Thoracic aorta (tissue), 2 donors: ENCODE data around the gene PDE9A. TPM values are rescaled to one million over a fixed set of nuclear protein-coding genes. Genes with fewer than 3 reads are reported as not detected.
"Not testable (repeated sequence)": the region's sequence is repeated elsewhere in the genome, so short reads cannot be mapped to it uniquely, and the experiment has no call there.

ENCODE experiments used
- ATAC-seq: fragments of 150-250 bp; one replicate; pipeline ENCODE4 v1.8.0; 2017; ENCODE audit warnings: low read depth; ENCODE audit not compliant: insufficient number of reproducible peaks, low FRiP score
- DNase-seq: peaks from one replicate; pipeline ENCODE4 v3.0.0-alpha.2; 2020; ENCODE audit warnings: low spot score
- H3K27ac ChIP-seq, 2 donors: fragments of 200-600 bp; sonication (generic); 1 replicate in 1 of 2; 2 replicates in 1 of 2; pipeline ENCODE4 v1.5.1; 2016; ENCODE audit warnings: mild to moderate bottlenecking in 2 of 2, moderate library complexity in 2 of 2
- H3K27me3 ChIP-seq: fragments of 200-600 bp; sonication (generic); replicated peaks from 2 replicates; pipeline ENCODE4 v1.6.0; 2016; ENCODE audit warnings: mild to moderate bottlenecking; ENCODE audit not compliant: insufficient read depth
- H3K36me3 ChIP-seq: fragments of 200-600 bp; sonication (generic); one replicate; pipeline ENCODE4 v1.5.1; 2016
- H3K4me1 ChIP-seq, 2 donors: fragments of 200-600 bp; sonication (generic); 1 replicate in 1 of 2; 2 replicates in 1 of 2; pipeline versions ENCODE4 v1.5.1 to v1.6.0; 2016; ENCODE audit warnings: low read depth in 2 of 2, mild to moderate bottlenecking in 1 of 2; ENCODE audit not compliant: control insufficient read depth in 1 of 2
- H3K4me3 ChIP-seq: fragments of 200-600 bp; sonication (generic); 2 replicates; pipeline ENCODE4 v1.5.1; 2016; ENCODE audit warnings: mild to moderate bottlenecking
- H3K9me3 ChIP-seq: fragments of 200-600 bp; sonication (generic); 2 replicates; pipeline ENCODE4 v1.5.1; 2016
- total RNA-seq, 2 donors: library from RNA; depleted of rRNA; stranded (reverse); fragments of >200 nt; gene quantifications; one replicate each; pipeline versions ENCODE4 v1.1.0 to v1.2.3, GENCODE V29; 2016
- TF ChIP-seq, protein P1 (sequence below): fragments of 200-600 bp; sonication (generic); IDR thresholded peaks from one replicate; pipeline ENCODE4 v1.5.1; 2019; ENCODE audit warnings: antibody characterized with exemption

Gene PDE9A
- total RNA-seq, 2 donors from 2014 or later, result 4.2 to 4.7 TPM

DNA sequence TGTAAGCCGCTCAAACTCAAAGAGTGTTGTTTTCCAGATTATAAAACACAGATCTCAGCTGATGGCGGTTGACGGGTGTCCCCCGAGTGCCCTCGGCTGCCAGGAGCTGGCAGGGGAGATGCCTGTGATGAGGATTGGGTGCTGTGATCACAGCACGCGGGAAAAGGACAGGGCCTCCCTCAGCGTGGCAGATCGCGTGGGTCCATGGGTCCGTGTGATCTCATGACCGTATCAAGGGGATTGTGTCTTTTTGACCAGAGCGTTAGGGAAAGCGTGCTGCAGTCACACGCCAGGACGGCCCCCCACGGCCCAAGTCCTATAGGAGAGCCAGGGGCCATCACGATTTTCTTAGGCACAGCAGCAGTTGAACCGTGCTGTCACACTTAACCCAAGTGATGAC, 51.9 kb downstream of the PDE9A start:
- no peak for ATAC-seq
- Histone ChIP-seq H3K4me3 (no peak overlapping the region), H3K9me3 (no peaks in the 10 kb centered on the region), H3K36me3 (no peaks in the 10 kb centered on the region), H3K27me3 (no peaks in the 10 kb centered on the region), H3K27ac (no peak overlapping the region), H3K4me1 (no peaks in the 10 kb centered on the region)
- DNase-seq, result no peak
- TF ChIP-seq, protein P1, sequence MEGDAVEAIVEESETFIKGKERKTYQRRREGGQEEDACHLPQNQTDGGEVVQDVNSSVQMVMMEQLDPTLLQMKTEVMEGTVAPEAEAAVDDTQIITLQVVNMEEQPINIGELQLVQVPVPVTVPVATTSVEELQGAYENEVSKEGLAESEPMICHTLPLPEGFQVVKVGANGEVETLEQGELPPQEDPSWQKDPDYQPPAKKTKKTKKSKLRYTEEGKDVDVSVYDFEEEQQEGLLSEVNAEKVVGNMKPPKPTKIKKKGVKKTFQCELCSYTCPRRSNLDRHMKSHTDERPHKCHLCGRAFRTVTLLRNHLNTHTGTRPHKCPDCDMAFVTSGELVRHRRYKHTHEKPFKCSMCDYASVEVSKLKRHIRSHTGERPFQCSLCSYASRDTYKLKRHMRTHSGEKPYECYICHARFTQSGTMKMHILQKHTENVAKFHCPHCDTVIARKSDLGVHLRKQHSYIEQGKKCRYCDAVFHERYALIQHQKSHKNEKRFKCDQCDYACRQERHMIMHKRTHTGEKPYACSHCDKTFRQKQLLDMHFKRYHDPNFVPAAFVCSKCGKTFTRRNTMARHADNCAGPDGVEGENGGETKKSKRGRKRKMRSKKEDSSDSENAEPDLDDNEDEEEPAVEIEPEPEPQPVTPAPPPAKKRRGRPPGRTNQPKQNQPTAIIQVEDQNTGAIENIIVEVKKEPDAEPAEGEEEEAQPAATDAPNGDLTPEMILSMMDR, result no peak

DNA sequence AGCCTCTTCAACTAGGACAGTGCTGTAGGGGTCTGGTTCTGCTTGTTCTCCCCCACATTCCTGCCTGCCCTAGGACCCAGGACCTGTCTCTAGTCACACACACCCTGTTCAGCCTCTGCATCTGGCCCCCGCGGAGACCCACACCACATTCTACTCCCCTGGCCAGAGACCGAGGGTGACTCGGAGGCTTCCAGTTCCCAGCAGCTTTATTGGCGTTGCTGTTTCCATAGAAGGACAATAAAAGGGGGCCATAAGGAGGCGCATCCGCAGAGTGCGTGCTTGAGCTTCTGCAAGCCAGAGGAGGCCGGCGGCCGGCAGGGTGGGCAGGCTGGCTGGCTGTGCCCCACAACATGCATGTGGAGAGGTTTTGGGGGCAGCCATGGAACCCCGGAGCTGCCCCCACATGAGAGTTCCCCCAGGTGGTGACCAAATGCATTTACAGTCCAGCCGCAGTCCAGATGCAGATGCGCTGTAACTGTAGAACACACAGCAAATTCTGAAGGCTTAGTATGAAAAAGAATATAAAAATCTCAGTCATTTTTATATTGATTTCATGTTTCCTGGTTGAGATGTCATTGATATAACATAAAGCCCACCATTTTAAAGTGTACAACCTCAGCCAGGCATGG, 52.4 kb downstream of the PDE9A start:
- no peaks in the 10 kb centered on the region for H3K9me3 ChIP-seq
- H3K4me1 ChIP-seq, result no peaks in the 10 kb centered on the region
- no peaks in the 10 kb centered on the region for H3K27me3 ChIP-seq
- H3K27ac ChIP-seq, result no peak overlapping the region
- H3K4me3 ChIP-seq, result no peak overlapping the region
- TF ChIP-seq, protein P1, result no peak
- ATAC-seq, result no peak
- no peaks in the 10 kb centered on the region for H3K36me3 ChIP-seq
- DNase-seq, result no peak

DNA sequence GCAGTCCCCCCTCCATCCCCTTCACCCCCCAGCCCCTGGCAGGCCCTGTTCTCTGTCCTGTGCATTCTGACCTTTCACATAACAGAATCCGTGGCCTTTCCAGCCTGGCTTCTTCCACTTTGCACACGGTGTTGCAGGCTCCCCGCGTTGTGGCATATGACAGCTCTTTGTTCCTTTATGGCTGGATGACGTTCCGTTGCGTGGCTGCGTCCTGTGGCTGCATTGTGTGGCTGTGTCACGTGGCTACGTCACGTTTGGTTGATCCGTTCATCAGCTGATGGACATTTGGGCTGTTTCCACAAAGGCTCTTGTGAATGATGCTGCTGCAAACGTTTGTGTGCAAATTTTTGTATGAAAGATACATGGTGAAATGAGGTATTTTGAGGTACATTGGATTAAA, 53.3 kb downstream of the PDE9A start:
- H3K4me3 ChIP-seq, result no peak overlapping the region
- no peaks in the 10 kb centered on the region for H3K4me1 ChIP-seq
- no peak overlapping the region for H3K27ac ChIP-seq
- TF ChIP-seq, protein P1, result no peak
- no peaks in the 10 kb centered on the region for H3K9me3 ChIP-seq
- H3K36me3 ChIP-seq, result no peaks in the 10 kb centered on the region
- ATAC-seq (no peak), DNase-seq (no peak)
- no peaks in the 10 kb centered on the region for H3K27me3 ChIP-seq

DNA sequence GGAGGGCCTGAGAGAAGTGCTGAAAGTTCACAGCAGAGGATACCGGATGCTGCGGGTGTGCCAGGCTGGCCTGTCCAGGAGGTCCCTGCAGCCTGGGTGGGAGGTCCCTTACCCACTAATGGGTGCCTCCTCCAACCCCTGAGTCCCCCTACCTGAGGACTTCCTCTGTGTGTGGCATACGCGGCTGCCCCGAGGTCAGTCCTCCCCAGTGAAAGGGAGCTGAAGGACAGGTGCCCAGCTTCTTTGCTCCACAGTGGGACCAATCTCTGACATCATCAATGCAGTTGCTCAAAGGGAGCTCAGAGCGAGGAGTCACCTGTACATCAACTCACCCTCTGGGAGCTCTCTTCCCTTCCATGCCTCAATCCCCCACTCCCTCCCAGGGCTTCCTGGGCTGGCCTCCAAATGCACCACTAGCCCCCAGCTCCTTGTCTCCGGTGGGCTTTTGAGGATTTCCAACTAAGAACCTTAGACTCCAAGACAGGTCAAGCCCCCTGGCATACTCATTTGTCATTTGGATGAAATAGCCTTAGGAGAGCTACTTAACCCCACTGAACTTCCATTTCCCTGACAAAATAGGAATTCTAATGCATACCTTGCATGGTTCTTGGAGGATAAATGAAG, 53.9 kb downstream of the PDE9A start:
- ATAC-seq (no peak), DNase-seq (no peak)
- Histone ChIP-seq H3K4me3 (no peak overlapping the region), H3K9me3 (no peaks in the 10 kb centered on the region), H3K27me3 (no peaks in the 10 kb centered on the region), H3K36me3 (no peaks in the 10 kb centered on the region), H3K4me1 (no peaks in the 10 kb centered on the region), H3K27ac (no peak overlapping the region)
- TF ChIP-seq, protein P1, result no peak

DNA sequence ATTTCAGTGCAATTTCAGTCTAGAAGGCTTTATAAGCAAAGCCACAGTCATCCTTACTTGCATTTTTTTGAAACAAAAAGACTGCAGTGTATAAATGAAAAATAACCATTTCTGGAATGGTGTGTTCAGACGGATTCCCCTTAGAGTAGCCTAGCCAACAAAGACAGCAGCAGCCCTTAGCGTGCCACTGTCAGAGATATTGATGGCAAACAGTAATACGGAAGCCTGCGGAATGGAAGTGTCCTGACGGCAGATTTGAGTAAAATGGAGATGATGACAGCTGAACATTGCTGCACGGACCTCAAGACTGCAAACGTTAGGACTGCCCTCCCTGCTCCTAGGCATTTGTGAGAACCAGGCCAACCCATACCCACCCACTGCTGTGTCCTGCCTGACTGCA, 54.7 kb downstream of the PDE9A start:
- ATAC-seq (no peak), DNase-seq (no peak)
- TF ChIP-seq, protein P1, result no peak
- H3K27me3 ChIP-seq, result no peaks in the 10 kb centered on the region
- no peak overlapping the region for H3K27ac ChIP-seq
- no peak overlapping the region for H3K4me3 ChIP-seq
- H3K36me3 ChIP-seq, result no peaks in the 10 kb centered on the region
- H3K4me1 ChIP-seq, result no peaks in the 10 kb centered on the region
- H3K9me3 ChIP-seq, result no peaks in the 10 kb centered on the region

DNA sequence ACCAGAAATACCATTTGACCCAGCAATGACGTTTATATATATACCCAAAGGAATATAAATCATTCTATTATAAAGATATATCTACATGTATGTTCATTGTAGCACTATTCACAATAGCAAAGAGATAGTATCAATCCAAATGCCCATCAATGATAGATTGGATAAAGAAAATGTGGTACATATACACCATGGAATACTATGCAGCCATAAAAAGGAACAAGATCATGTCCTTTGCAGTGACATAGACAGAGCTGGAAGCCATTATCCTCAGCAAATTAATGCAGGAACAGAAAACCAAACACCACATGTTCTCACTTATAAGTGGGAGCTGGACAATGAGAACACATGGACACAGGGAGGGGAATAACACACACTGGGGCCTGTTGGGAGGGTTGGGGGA, 55.5 kb downstream of the PDE9A start:
- H3K9me3 ChIP-seq, H3K36me3 ChIP-seq, ATAC-seq, DNase-seq, H3K27ac ChIP-seq, H3K4me1 ChIP-seq, H3K4me3 ChIP-seq, H3K27me3 ChIP-seq: not testable (repeated sequence)
